Esophagus muscularis mucosa (tissue), 4 donors: ENCODE measurements around the gene PAX5.

ENCODE experiments used
- EP300 ChIP-seq: sonication (generic); formaldehyde crosslinking; IDR thresholded peaks from one replicate; pipeline ENCODE4 v1.6.1; 2017; ENCODE audit warnings: antibody characterized with exemption
- POLR2A ChIP-seq: fragments of 450-650 bp; IDR thresholded peaks from one replicate; pipeline ENCODE4 v1.6.1; 2017; ENCODE audit warnings: antibody characterized with exemption, moderate library complexity, mild to moderate bottlenecking, low read depth
- POLR2AphosphoS5 ChIP-seq, 2 donors: sonication (generic); formaldehyde crosslinking; IDR thresholded peaks; one replicate each; pipeline ENCODE4 v1.6.1; 2017; ENCODE audit warnings: antibody characterized with exemption in 2 of 2
- TF ChIP-seq, protein P1 (sequence below), 3 experiments: fragments of 200-600 bp in 2 of 3; fragments of 450-650 bp in 1 of 3; sonication (generic) in 2 of 3; IDR thresholded peaks; one replicate each; pipeline ENCODE4 v1.5.1; 2017 to 2019; ENCODE audit warnings: antibody characterized with exemption in 3 of 3, mild to moderate bottlenecking in 2 of 3, moderate library complexity in 1 of 3

- TF ChIP-seq, protein P1, sequence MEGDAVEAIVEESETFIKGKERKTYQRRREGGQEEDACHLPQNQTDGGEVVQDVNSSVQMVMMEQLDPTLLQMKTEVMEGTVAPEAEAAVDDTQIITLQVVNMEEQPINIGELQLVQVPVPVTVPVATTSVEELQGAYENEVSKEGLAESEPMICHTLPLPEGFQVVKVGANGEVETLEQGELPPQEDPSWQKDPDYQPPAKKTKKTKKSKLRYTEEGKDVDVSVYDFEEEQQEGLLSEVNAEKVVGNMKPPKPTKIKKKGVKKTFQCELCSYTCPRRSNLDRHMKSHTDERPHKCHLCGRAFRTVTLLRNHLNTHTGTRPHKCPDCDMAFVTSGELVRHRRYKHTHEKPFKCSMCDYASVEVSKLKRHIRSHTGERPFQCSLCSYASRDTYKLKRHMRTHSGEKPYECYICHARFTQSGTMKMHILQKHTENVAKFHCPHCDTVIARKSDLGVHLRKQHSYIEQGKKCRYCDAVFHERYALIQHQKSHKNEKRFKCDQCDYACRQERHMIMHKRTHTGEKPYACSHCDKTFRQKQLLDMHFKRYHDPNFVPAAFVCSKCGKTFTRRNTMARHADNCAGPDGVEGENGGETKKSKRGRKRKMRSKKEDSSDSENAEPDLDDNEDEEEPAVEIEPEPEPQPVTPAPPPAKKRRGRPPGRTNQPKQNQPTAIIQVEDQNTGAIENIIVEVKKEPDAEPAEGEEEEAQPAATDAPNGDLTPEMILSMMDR (IDR thresholded peaks at IDR 0.05), result no peak
- TF ChIP-seq POLR2A, result no peak
- TF ChIP-seq EP300, result no peak
- no peak for TF ChIP-seq POLR2AphosphoS5 (IDR thresholded peaks at IDR 0.05)
These were observed 70.7 kb downstream of the PAX5 start for GRCh38 chr9:36963346-36963745.
